HepG2 (cell line): ENCODE measurements around the gene UCN. TPM values are rescaled to one million over a fixed set of nuclear protein-coding genes. Genes with fewer than 3 reads are reported as not detected.

Source experiments
- ATF1 ChIP-seq: IDR thresholded peaks from 2 replicates; pipeline ENCODE4 v1.6.1; 2016; ENCODE audit warnings: mild to moderate bottlenecking, control low read depth
- JUND ChIP-seq: sonication (generic); formaldehyde crosslinking; IDR thresholded peaks from 2 replicates; pipeline ENCODE4 v1.8.0; 2022; ENCODE audit warnings: mild to moderate bottlenecking, missing genetic modification reagents
- KLF11 ChIP-seq: IDR thresholded peaks from 2 replicates; pipeline ENCODE4 v1.6.1; 2016; ENCODE audit warnings: missing compliant biosample characterization
- PHF21A ChIP-seq: sonication (generic); formaldehyde crosslinking; IDR thresholded peaks from 2 replicates; pipeline ENCODE4 v1.5.0; 2020; ENCODE audit warnings: mild to moderate bottlenecking, missing genetic modification reagents
- PPARG ChIP-seq: conservative IDR thresholded peaks from 2 replicates; pipeline ENCODE4 v1.6.1; 2016; ENCODE audit warnings: missing biosample characterization, missing genetic modification reagents
- RXRB ChIP-seq: IDR thresholded peaks from 2 replicates; pipeline ENCODE4 v1.6.1; 2016; ENCODE audit warnings: borderline replicate concordance, missing genetic modification reagents, missing compliant biosample characterization
- SP5 ChIP-seq: IDR thresholded peaks from 2 replicates; pipeline ENCODE4 v1.6.1; 2016; ENCODE audit warnings: low read depth, borderline replicate concordance
- SRSF9 ChIP-seq: fragments of 200-400 bp; formaldehyde crosslinking; IDR thresholded peaks from 2 replicates; pipeline ENCODE4 v1.6.1; 2018; ENCODE audit warnings: borderline replicate concordance, mild to moderate bottlenecking, low read depth, low read length; ENCODE audit not compliant: insufficient read depth, poor library complexity, severe bottlenecking
- ZMYM2 ChIP-seq: sonication (generic); formaldehyde crosslinking; IDR thresholded peaks from 2 replicates; pipeline ENCODE4 v1.8.0; 2022; ENCODE audit warnings: mild to moderate bottlenecking, missing genetic modification reagents
- ZNF101 ChIP-seq: sonication (generic); formaldehyde crosslinking; IDR thresholded peaks from 2 replicates; pipeline ENCODE4 v1.4.0; 2020; ENCODE audit warnings: mild to moderate bottlenecking, low read depth, missing genetic modification reagents, borderline replicate concordance
- ZNF292 ChIP-seq: sonication (generic); formaldehyde crosslinking; IDR thresholded peaks from 2 replicates; pipeline ENCODE4 v1.8.1; 2022; ENCODE audit warnings: mild to moderate bottlenecking, low read depth, missing genetic modification reagents, borderline replicate concordance
- ZNF33A ChIP-seq: sonication (generic); formaldehyde crosslinking; IDR thresholded peaks from 2 replicates; pipeline ENCODE4 v1.5.1; 2020; ENCODE audit warnings: missing genetic modification reagents, mild to moderate bottlenecking, moderate library complexity, borderline replicate concordance
- ZNF572 ChIP-seq: sonication (generic); formaldehyde crosslinking; IDR thresholded peaks from 2 replicates; pipeline ENCODE4 v1.5.1; 2020; ENCODE audit warnings: mild to moderate bottlenecking, missing genetic modification reagents
- ZNF703 ChIP-seq: sonication (generic); formaldehyde crosslinking; IDR thresholded peaks from 2 replicates; pipeline ENCODE4 v1.5.1; 2020; ENCODE audit warnings: missing genetic modification reagents, mild to moderate bottlenecking, moderate library complexity, borderline replicate concordance
- ZNF768 ChIP-seq: sonication (generic); formaldehyde crosslinking; IDR thresholded peaks from 2 replicates; pipeline ENCODE4 v1.4.0; 2020; ENCODE audit warnings: missing genetic modification reagents
- ZZZ3 ChIP-seq: sonication (generic); formaldehyde crosslinking; IDR thresholded peaks from 2 replicates; pipeline ENCODE4 v1.4.0; 2020; ENCODE audit warnings: missing genetic modification reagents, mild to moderate bottlenecking, borderline replicate concordance
- polyA plus RNA-seq, 8 experiments: library from polyadenylated mRNA; depleted of rRNA in 3 of 8; stranded (reverse) in 7 of 8; unstranded in 1 of 8; fragments of >200 nt; fragmentation: Illumina TruSeq in 4 of 8; extraction: Trizol in 4 of 8; gene quantifications; 2 replicates each; pipeline versions ENCODE4 v1.2.1 to v1.2.3, GENCODE V29; 2011 to 2016; ENCODE audit warnings: low read depth in 4 of 8, missing spikeins in 1 of 8, mixed read lengths in 1 of 8; ENCODE audit not compliant: insufficient read depth in 1 of 8
- total RNA-seq, 5 experiments: library from RNA; depleted of rRNA; stranded (reverse); fragments of >200 nt; fragmentation: Illumina TruSeq; extraction: Trizol; gene quantifications; 2 replicates each; pipeline ENCODE4 v1.2.3, GENCODE V29; 2016; ENCODE audit warnings: low read depth in 1 of 5
- TF ChIP-seq, protein P1 (sequence below): sonication (generic); formaldehyde crosslinking; IDR thresholded peaks from 2 replicates; pipeline ENCODE4 v1.4.0; 2020; ENCODE audit warnings: missing genetic modification reagents
- TF ChIP-seq, protein P2 (sequence below): IDR thresholded peaks from 2 replicates; pipeline ENCODE4 v1.6.1; 2016; ENCODE audit warnings: missing compliant biosample characterization, missing genetic modification reagents, borderline replicate concordance
- TF ChIP-seq, protein P3 (sequence below), 2 experiments: IDR thresholded peaks; 2 replicates each; pipeline ENCODE4 v1.6.1; 2011 to 2012; ENCODE audit warnings: low read length in 2 of 2, borderline replicate concordance in 1 of 2, low read depth in 1 of 2, mild to moderate bottlenecking in 1 of 2, moderate library complexity in 1 of 2
- TF ChIP-seq, protein P4 (sequence below): sonication (generic); formaldehyde crosslinking; IDR thresholded peaks from 2 replicates; pipeline ENCODE4 v1.5.1; 2020; ENCODE audit warnings: mild to moderate bottlenecking, moderate library complexity, missing genetic modification reagents

UCN gene
- total and polyA plus RNA-seq, 2 of the 13 experiments (the other 11 are each of a cell fraction or from before 2014, with no cell fraction given): 1.2 to 2.3 TPM

DNA sequence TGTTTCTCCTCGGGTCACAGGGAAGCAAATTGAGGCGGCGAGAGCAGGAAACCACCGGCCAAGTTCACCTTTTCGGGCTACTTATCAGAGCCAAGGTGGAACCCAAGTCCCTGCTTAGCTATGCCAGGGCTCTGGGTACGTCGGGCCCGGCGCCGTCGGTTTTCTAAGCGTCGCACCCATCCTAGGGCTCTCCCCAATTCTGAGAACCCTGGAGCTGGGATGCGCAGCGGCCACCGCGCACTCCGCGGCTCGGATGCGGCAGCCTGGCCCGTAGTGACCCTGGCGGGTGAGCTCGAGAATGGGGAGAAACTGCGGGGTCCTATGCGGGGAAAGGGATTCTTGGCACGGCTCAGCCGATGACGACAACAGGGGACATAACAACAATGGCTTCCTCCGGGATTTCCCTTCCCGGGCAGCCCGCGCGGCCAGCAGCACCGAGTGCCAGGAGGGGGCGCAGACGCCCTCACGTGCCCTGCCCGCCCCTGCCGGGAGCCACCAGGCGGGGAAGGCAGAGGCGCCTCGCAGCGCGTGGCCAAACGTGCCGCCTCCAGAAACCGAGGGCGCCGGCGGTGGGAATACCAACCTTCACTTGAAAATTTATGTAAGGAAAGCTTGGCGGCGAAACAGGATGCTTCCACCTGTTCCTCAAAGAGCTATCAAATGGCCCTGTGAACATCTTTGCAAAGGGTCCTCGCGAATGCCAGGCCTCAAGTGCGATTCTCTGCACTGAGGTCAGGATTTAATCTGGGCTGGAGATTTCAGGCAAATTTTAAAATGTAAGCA lies 43.3 kb downstream of the UCN start (continued):
- TF ChIP-seq, protein P1, sequence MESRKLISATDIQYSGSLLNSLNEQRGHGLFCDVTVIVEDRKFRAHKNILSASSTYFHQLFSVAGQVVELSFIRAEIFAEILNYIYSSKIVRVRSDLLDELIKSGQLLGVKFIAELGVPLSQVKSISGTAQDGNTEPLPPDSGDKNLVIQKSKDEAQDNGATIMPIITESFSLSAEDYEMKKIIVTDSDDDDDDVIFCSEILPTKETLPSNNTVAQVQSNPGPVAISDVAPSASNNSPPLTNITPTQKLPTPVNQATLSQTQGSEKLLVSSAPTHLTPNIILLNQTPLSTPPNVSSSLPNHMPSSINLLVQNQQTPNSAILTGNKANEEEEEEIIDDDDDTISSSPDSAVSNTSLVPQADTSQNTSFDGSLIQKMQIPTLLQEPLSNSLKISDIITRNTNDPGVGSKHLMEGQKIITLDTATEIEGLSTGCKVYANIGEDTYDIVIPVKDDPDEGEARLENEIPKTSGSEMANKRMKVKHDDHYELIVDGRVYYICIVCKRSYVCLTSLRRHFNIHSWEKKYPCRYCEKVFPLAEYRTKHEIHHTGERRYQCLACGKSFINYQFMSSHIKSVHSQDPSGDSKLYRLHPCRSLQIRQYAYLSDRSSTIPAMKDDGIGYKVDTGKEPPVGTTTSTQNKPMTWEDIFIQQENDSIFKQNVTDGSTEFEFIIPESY (CRISPR knock-in tag): peak; percentile 60; the same call in 1 of the 2 replicates
- TF ChIP-seq JUND (CRISPR knock-in tag) (no peak), PHF21A (CRISPR knock-in tag) (0 out of 2 replicates have a peak, but pooled peaks have one; percentile 48), ZZZ3 (no peak), ZNF101 (CRISPR knock-in tag) (no peak), SP5 (peak; percentile 58), SRSF9 (no peak), ZNF33A (CRISPR knock-in tag) (no peak), ZNF572 (CRISPR knock-in tag) (no peak), ZMYM2 (CRISPR knock-in tag) (no peak), ZNF703 (CRISPR knock-in tag) (0 out of 2 replicates have a peak, but pooled peaks have one; percentile 80), KLF11 (CRISPR knock-in tag) (0 out of 2 replicates have a peak, but pooled peaks have one; percentile 47), PPARG (CRISPR knock-in tag) (0 out of 2 replicates have a peak, but pooled peaks have one; percentile 35), RXRB (no peak), ZNF768 (CRISPR knock-in tag) (peak; percentile 64; the same call in 1 of the 2 replicates), ATF1 (no peak), ZNF292 (CRISPR knock-in tag) (no peak)
- TF ChIP-seq, protein P2, sequence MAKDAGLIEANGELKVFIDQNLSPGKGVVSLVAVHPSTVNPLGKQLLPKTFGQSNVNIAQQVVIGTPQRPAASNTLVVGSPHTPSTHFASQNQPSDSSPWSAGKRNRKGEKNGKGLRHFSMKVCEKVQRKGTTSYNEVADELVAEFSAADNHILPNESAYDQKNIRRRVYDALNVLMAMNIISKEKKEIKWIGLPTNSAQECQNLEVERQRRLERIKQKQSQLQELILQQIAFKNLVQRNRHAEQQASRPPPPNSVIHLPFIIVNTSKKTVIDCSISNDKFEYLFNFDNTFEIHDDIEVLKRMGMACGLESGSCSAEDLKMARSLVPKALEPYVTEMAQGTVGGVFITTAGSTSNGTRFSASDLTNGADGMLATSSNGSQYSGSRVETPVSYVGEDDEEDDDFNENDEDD: peak; percentile 96
- TF ChIP-seq, protein P3, sequence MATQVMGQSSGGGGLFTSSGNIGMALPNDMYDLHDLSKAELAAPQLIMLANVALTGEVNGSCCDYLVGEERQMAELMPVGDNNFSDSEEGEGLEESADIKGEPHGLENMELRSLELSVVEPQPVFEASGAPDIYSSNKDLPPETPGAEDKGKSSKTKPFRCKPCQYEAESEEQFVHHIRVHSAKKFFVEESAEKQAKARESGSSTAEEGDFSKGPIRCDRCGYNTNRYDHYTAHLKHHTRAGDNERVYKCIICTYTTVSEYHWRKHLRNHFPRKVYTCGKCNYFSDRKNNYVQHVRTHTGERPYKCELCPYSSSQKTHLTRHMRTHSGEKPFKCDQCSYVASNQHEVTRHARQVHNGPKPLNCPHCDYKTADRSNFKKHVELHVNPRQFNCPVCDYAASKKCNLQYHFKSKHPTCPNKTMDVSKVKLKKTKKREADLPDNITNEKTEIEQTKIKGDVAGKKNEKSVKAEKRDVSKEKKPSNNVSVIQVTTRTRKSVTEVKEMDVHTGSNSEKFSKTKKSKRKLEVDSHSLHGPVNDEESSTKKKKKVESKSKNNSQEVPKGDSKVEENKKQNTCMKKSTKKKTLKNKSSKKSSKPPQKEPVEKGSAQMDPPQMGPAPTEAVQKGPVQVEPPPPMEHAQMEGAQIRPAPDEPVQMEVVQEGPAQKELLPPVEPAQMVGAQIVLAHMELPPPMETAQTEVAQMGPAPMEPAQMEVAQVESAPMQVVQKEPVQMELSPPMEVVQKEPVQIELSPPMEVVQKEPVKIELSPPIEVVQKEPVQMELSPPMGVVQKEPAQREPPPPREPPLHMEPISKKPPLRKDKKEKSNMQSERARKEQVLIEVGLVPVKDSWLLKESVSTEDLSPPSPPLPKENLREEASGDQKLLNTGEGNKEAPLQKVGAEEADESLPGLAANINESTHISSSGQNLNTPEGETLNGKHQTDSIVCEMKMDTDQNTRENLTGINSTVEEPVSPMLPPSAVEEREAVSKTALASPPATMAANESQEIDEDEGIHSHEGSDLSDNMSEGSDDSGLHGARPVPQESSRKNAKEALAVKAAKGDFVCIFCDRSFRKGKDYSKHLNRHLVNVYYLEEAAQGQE (IDR thresholded peaks at IDR 0.05; ENCODE audit: borderline replicate concordance in 1 of 2, low read depth in 1 of 2, low read length in 2 of 2): no peak
- TF ChIP-seq, protein P4, sequence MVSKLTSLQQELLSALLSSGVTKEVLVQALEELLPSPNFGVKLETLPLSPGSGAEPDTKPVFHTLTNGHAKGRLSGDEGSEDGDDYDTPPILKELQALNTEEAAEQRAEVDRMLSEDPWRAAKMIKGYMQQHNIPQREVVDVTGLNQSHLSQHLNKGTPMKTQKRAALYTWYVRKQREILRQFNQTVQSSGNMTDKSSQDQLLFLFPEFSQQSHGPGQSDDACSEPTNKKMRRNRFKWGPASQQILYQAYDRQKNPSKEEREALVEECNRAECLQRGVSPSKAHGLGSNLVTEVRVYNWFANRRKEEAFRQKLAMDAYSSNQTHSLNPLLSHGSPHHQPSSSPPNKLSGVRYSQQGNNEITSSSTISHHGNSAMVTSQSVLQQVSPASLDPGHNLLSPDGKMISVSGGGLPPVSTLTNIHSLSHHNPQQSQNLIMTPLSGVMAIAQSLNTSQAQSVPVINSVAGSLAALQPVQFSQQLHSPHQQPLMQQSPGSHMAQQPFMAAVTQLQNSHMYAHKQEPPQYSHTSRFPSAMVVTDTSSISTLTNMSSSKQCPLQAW: peak; percentile 65; the same call in 1 of the 2 replicates
